B cell (primary cell): ENCODE measurements around the gene ITPK1.

ENCODE experiments used
- EZH2 ChIP-seq: IDR thresholded peaks from 2 replicates; pipeline ENCODE4 v1.6.1; 2012; ENCODE audit warnings: borderline replicate concordance, low read depth, mild to moderate bottlenecking, moderate library complexity, low read length; ENCODE audit not compliant: insufficient read depth, poor library complexity, severe bottlenecking
- TF ChIP-seq, protein P1 (sequence below): fragments of 200-600 bp; IDR thresholded peaks from one replicate; pipeline ENCODE4 v1.8.0; 2022; ENCODE audit warnings: antibody characterized with exemption, mild to moderate bottlenecking

DNA sequence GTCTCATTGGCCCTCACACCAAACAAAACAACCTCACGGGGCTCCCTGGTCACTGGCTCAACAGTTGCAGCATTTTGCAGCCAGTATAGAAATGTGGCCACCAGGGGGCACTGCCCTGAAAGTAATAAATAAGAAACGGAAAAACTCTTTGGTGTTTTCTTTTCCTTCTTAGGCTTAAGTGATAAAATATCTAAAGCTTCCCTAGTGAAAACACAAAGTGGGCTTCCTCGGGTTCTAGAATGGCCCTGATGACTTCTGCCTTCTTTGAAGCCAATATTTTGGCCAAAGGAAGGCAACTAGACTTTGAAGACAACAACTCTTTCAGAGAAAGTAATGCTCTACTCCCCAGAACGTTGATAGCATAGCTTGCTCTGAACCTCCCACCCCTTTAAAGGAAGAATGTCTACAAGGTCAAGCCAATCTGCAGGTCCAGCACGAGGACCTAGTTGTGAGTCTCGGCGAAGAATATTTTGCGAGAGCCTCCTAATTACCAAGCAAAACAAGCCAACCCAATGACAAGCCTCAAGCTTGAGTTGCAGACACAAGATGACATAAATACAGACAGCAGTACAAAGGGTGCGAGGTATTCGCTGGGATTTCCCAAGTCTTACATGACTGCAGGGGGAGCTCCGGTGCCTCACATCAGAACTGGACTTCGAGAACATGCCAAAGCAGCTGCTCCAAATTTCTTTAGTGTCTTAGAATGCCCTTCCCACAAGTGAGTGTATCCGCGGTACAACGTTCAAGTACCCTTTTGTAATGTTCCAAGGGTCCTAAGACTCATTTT, 2.6 kb downstream of the ITPK1 start:
- TF ChIP-seq, protein P1, sequence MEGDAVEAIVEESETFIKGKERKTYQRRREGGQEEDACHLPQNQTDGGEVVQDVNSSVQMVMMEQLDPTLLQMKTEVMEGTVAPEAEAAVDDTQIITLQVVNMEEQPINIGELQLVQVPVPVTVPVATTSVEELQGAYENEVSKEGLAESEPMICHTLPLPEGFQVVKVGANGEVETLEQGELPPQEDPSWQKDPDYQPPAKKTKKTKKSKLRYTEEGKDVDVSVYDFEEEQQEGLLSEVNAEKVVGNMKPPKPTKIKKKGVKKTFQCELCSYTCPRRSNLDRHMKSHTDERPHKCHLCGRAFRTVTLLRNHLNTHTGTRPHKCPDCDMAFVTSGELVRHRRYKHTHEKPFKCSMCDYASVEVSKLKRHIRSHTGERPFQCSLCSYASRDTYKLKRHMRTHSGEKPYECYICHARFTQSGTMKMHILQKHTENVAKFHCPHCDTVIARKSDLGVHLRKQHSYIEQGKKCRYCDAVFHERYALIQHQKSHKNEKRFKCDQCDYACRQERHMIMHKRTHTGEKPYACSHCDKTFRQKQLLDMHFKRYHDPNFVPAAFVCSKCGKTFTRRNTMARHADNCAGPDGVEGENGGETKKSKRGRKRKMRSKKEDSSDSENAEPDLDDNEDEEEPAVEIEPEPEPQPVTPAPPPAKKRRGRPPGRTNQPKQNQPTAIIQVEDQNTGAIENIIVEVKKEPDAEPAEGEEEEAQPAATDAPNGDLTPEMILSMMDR: peak; percentile 86
- TF ChIP-seq EZH2: no peak
